SK-N-SH (cell line): ENCODE measurements around the gene IPO11. TPM values are rescaled to one million over a fixed set of nuclear protein-coding genes. Genes with fewer than 3 reads are reported as not detected.
"Not testable (repeated sequence)": the region's sequence is repeated elsewhere in the genome, so short reads cannot be mapped to it uniquely, and the experiment has no call there.

ENCODE experiments used
- CTCF ChIA-PET: fragments of 300-600, 350-600 bp; formaldehyde crosslinking; extraction: SDS; loops from one replicate; lab custom pipeline; 2021; lab: Yijun Ruan, JAX
- POLR2A ChIA-PET: fragments of 350-600 bp; sonication (Branson Sonifier 250); formaldehyde crosslinking; extraction: SDS; loops from one replicate; lab custom pipeline; 2020; ENCODE audit warnings: antibody characterized with exemption, inconsistent platforms; lab: Yijun Ruan, JAX
- DNase-seq: peaks from one replicate; pipeline ENCODE4 v3.0.0; 2012
- H2AFZ ChIP-seq: fragments of 200-600 bp; sonication (generic); 2 replicates; pipeline ENCODE4 v1.8.1; 2016; ENCODE audit warnings: antibody characterized with exemption, mild to moderate bottlenecking, low read depth
- H3F3A ChIP-seq: fragments of 200-600 bp; sonication (generic); replicated peaks from 2 replicates; pipeline ENCODE3; 2016; ENCODE audit warnings: antibody characterized with exemption, mild to moderate bottlenecking; ENCODE audit not compliant: insufficient read depth
- H3K27ac ChIP-seq, 2 experiments: fragments of 200-500 bp in 1 of 2; fragments of 200-600 bp in 1 of 2; sonication (Bioruptor generic) in 1 of 2; sonication (generic), shearing (Covaris generic) in 1 of 2; 2 replicates each; pipeline versions ENCODE4 v1.5.1 to v1.6.1; 2014 to 2016; ENCODE audit warnings: low read depth in 2 of 2, inconsistent platforms in 1 of 2, low read length in 1 of 2, mild to moderate bottlenecking in 1 of 2, mixed read lengths in 1 of 2
- H3K27me3 ChIP-seq: fragments of 200-600 bp; sonication (generic), shearing (Covaris generic); 2 replicates; pipeline ENCODE4 v1.6.1; 2016; ENCODE audit warnings: mixed run types; ENCODE audit not compliant: insufficient read depth
- H3K36me3 ChIP-seq, 2 experiments: fragments of 200-500 bp in 1 of 2; fragments of 200-600 bp in 1 of 2; sonication (Bioruptor generic) in 1 of 2; sonication (generic) in 1 of 2; replicated peaks in 1 of 2; 2 replicates each; pipeline versions ENCODE3 to v1.5.1; 2014 to 2016; ENCODE audit warnings: low read length in 1 of 2, mild to moderate bottlenecking in 1 of 2; ENCODE audit not compliant: insufficient read depth in 2 of 2, control insufficient read depth in 1 of 2
- H3K4me1 ChIP-seq, 2 experiments: fragments of 200-500 bp in 1 of 2; fragments of 200-600 bp in 1 of 2; sonication (Bioruptor generic) in 1 of 2; sonication (generic), shearing (Covaris generic) in 1 of 2; 2 replicates each; pipeline versions ENCODE4 v1.5.1 to v1.6.1; 2014 to 2016; ENCODE audit warnings: low read depth in 1 of 2, low read length in 1 of 2, mixed run types in 1 of 2; ENCODE audit not compliant: insufficient read depth in 2 of 2, control insufficient read depth in 1 of 2
- H3K4me2 ChIP-seq: fragments of 200-600 bp; sonication (generic), shearing (Covaris generic); 2 replicates; pipeline ENCODE4 v1.6.1; 2017; ENCODE audit warnings: mixed run types
- H3K4me3 ChIP-seq, 2 experiments: fragments of 200-500 bp in 1 of 2; fragments of 200-600 bp in 1 of 2; sonication (Bioruptor generic) in 1 of 2; sonication (generic), shearing (Covaris generic) in 1 of 2; 2 replicates each; pipeline versions ENCODE4 v1.5.1 to v1.8.1; 2014 to 2016; ENCODE audit warnings: low read depth in 2 of 2, inconsistent platforms in 1 of 2, low read length in 1 of 2, mild to moderate bottlenecking in 1 of 2, mixed read lengths in 1 of 2, moderate library complexity in 1 of 2
- H3K79me2 ChIP-seq: fragments of 200-600 bp; sonication (generic); 2 replicates; pipeline ENCODE4 v1.8.1; 2017; ENCODE audit warnings: mild to moderate bottlenecking; ENCODE audit not compliant: insufficient read depth
- H3K9ac ChIP-seq: fragments of 200-600 bp; sonication (generic); 2 replicates; pipeline ENCODE4 v1.6.1; 2017; ENCODE audit warnings: mixed run types
- H3K9me2 ChIP-seq: fragments of 200-600 bp; sonication (generic); 2 replicates; pipeline ENCODE4 v1.6.1; 2017; ENCODE audit warnings: mixed run types
- H3K9me3 ChIP-seq: fragments of 200-600 bp; sonication (generic); 2 replicates; pipeline ENCODE4 v1.6.1; 2017; ENCODE audit warnings: mixed run types, mild to moderate bottlenecking, moderate library complexity
- H4K20me1 ChIP-seq: fragments of 200-600 bp; sonication (generic); 2 replicates; pipeline ENCODE4 v1.6.1; 2017; ENCODE audit warnings: mild to moderate bottlenecking, mixed run types; ENCODE audit not compliant: insufficient read depth
- NFIC ChIP-seq: IDR thresholded peaks from 2 replicates; pipeline ENCODE4 v1.4.0; 2012; ENCODE audit warnings: borderline replicate concordance
- NRF1 ChIP-seq: IDR thresholded peaks from 2 replicates; pipeline ENCODE4 v1.6.1; 2012; ENCODE audit warnings: low read depth, mild to moderate bottlenecking, low read length
- RAD21 ChIP-seq: IDR thresholded peaks from 2 replicates; pipeline ENCODE4 v1.6.1; 2012; ENCODE audit warnings: mild to moderate bottlenecking, low read length
- RCOR1 ChIP-seq: fragments of 150-350 bp; IDR thresholded peaks from 2 replicates; pipeline ENCODE4 v1.6.1; 2017; ENCODE audit warnings: antibody characterized with exemption, low read length
- RXRA ChIP-seq: IDR thresholded peaks from 2 replicates; pipeline ENCODE4 v1.4.0; 2012; ENCODE audit warnings: low read depth, mild to moderate bottlenecking, borderline replicate concordance
- SMC3 ChIP-seq: IDR thresholded peaks from 2 replicates; pipeline ENCODE4 v1.6.1; 2012; ENCODE audit warnings: low read depth, low read length, improper control_type of control experiment
- TCF12 ChIP-seq: IDR thresholded peaks from 2 replicates; pipeline ENCODE4 v1.4.0; 2012
- USF2 ChIP-seq: fragments of 150-350 bp; IDR thresholded peaks from 2 replicates; pipeline ENCODE4 v1.6.1; 2017; ENCODE audit warnings: antibody characterized with exemption, low read length, low read depth, borderline replicate concordance
- YY1 ChIP-seq: IDR thresholded peaks from 2 replicates; pipeline ENCODE4 v1.4.0; 2012; ENCODE audit warnings: low read depth, mild to moderate bottlenecking
- WGBS: methylation state at CpG from one replicate; pipeline ENCODE4 v1.1.6; 2017; ENCODE audit warnings: low lambda C conversion rate; 5-methylcytosine and 5-hydroxymethylcytosine counted together
- polyA plus RNA-seq, 3 experiments: library from polyadenylated mRNA; depleted of rRNA; stranded (reverse); fragments of >200 nt; gene quantifications; 2 replicates each; pipeline ENCODE4 v1.2.3, GENCODE V29; 2012

The IPO11 gene
- polyA plus RNA-seq, 1 of the 3 experiments (the other 2 are of a cell fraction) = 8.1 TPM

- peaks cover 15 to 29% of the 10 kb centered on the region in 2 experiments for H3K36me3 ChIP-seq
- H3K27ac ChIP-seq, H4K20me1 ChIP-seq, H3K79me2 ChIP-seq, H3K9me2 ChIP-seq, POLR2A ChIA-PET, H3F3A ChIP-seq, H3K9ac ChIP-seq, H3K4me2 ChIP-seq, H2AFZ ChIP-seq, H3K4me3 ChIP-seq, H3K27me3 ChIP-seq, DNase-seq, CTCF ChIA-PET, H3K4me1 ChIP-seq, H3K9me3 ChIP-seq: not testable (repeated sequence)
- WGBS = 94% methylated on average over 5 of the region's 5 CpGs
Measured at GRCh38 chr5:62508760-62509159, 96.2 kb downstream of the IPO11 start.

GRCh38 chr5:62509806-62510205 lies 97.2 kb downstream of the IPO11 start:
- Histone ChIP-seq H3K36me3 (peaks cover 15 to 28% of the 10 kb centered on the region in 2 experiments), H3K9ac (no peak overlapping the region), H3K4me1 (no peaks in the 10 kb centered on the region), H2AFZ (no peak overlapping the region), H3K4me3 (no peak overlapping the region), H3K4me2 (no peak overlapping the region), H3K27me3 (no peaks in the 10 kb centered on the region), H3K79me2 (no peaks in the 10 kb centered on the region), H3K9me2 (0 out of 2 replicates have a peak, but pooled peaks cover 5% of the 10 kb centered on the region), H3K27ac (no peak overlapping the region), H4K20me1 (no peaks in the 10 kb centered on the region), H3K9me3 (no peaks in the 10 kb centered on the region), H3F3A (peaks cover 4% of the 10 kb centered on the region)
- CTCF ChIA-PET = no interaction called here
- DNase-seq = no peak
- TF ChIP-seq YY1 (no peak), NFIC (no peak), USF2 (no peak), RCOR1 (no peak), RXRA (no peak), NRF1 (no peak), TCF12 (no peak), SMC3 (no peak), RAD21 (no peak)
- POLR2A ChIA-PET = no interaction called here
- WGBS = 97% methylated on average over 1 of the region's 1 CpG

GRCh38 chr5:62513085-62513484 lies 100.5 kb downstream of the IPO11 start:
- no CpG with 5 or more reads among the region's 28 CpGs for WGBS
- not testable (repeated sequence) for H3K4me2 ChIP-seq

More at GRCh38 chr5:62513085-62513484, 100.5 kb downstream of the IPO11 start:
- H3K9ac ChIP-seq, H3K27me3 ChIP-seq, CTCF ChIA-PET, H3K79me2 ChIP-seq, H2AFZ ChIP-seq, DNase-seq, H4K20me1 ChIP-seq, H3K9me3 ChIP-seq, H3F3A ChIP-seq, H3K4me1 ChIP-seq, H3K27ac ChIP-seq, H3K4me3 ChIP-seq, H3K9me2 ChIP-seq, POLR2A ChIA-PET: not testable (repeated sequence)
- peaks cover 12 to 27% of the 10 kb centered on the region in 2 experiments for H3K36me3 ChIP-seq
